ENCODE data around the gene PLCXD3. TPM values are rescaled to one million over a fixed set of nuclear protein-coding genes. Genes with fewer than 3 reads are reported as not detected.
A peak's percentile ranks its signal among the peaks of the same experiment; 100 is the strongest.

The PLCXD3 gene
- total and polyA plus RNA-seq, 9 of the 15 experiments (the other 6 are each of a cell fraction or from before 2014, with no cell fraction given): not detected

- TF ChIP-seq CHD7 (IDR thresholded peaks at IDR 0.05; ENCODE audit: low read depth, low read length) (no peak), ATF3 (IDR thresholded peaks at IDR 0.05) (0 out of 2 replicates have a peak, but pooled peaks have one; percentile 14), ATF3 (CRISPR knock-in tag; conservative IDR thresholded peaks at IDR 0.05) (no peak), GATAD2A (IDR thresholded peaks at IDR 0.05) (no peak)
Measured at GRCh38 chr5:41465493-41466171, 44.8 kb downstream of the PLCXD3 start (continued).

Data from K562 (cell line).